HUES48 (cell line): ENCODE results near the gene MUSTN1.
A peak's percentile ranks its signal among the peaks of the same experiment; 100 is the strongest.

Source experiments
- H3K27ac ChIP-seq: one replicate; pipeline ENCODE4 v1.7.0; 2013; ENCODE audit warnings: low read depth, low read length, inconsistent platforms
- H3K27me3 ChIP-seq: 2 replicates; pipeline ENCODE4 v1.6.1; 2013; ENCODE audit warnings: mild to moderate bottlenecking, low read length; ENCODE audit not compliant: control insufficient read depth, insufficient read depth
- H3K36me3 ChIP-seq: 2 replicates; pipeline ENCODE4 v1.6.1; 2013; ENCODE audit warnings: low read length; ENCODE audit not compliant: control insufficient read depth, insufficient read depth
- H3K4me1 ChIP-seq: 2 replicates; pipeline ENCODE4 v1.6.1; 2013; ENCODE audit warnings: mild to moderate bottlenecking, low read length; ENCODE audit not compliant: control insufficient read depth, insufficient read depth
- H3K4me3 ChIP-seq: 2 replicates; pipeline ENCODE4 v1.5.1; 2013; ENCODE audit warnings: mild to moderate bottlenecking, low read depth, low read length
- H3K9ac ChIP-seq: 2 replicates; pipeline ENCODE4 v1.6.1; 2013; ENCODE audit warnings: mild to moderate bottlenecking, low read depth, low read length, moderate library complexity
- H3K9me3 ChIP-seq: 2 replicates; pipeline ENCODE4 v1.6.1; 2013; ENCODE audit warnings: low read length; ENCODE audit not compliant: control insufficient read depth, insufficient read depth

MUSTN1 gene

DNA sequence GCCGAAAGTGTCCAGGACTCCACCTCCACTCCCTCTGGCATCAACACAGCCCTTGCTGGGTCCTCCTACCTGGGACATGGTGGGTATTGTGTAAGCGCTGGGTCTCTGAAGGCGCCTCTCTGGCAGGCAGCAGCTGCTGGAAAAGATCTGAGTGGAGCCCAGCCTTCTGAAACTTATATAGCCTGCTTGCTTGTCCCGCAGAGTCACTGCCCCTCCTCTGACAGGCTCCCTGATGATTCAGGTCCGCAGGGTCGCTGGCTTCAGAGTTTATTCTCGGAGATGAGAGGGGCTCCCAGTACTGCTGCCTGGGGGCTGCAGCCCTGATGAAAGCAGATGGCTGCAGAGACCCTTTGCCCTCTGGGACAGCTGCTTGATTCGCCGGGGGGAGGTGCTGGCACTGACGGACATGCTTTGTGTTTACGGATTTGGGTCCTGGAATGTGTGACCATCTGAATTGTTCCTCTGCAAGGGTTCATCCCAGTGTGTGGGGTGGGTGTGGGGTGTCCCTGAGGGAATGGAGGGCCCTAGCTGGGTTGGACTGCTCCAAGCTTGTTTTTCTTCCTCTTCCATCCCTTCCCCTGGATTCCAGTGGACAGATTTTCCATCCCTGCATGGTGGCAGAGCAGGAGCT lies at the start of gene MUSTN1:
MUSTN1 (minus strand) TSS at position 149 of the 631 bp plus-strand sequence; CDS start at position 78, 71 bp downstream.
- H3K9me3 ChIP-seq: no peaks in the 10 kb centered on the region
- peaks cover 7% of the 10 kb centered on the region; the same call in 1 of the 2 replicates for H3K4me1 ChIP-seq
- H3K4me3 ChIP-seq: no peak within 1 kb of the TSS
- peak within 1 kb of the TSS; percentile 39 for H3K27ac ChIP-seq
- H3K36me3 ChIP-seq: peaks cover 7% of the 10 kb centered on the region; the same call in 1 of the 2 replicates
- H3K27me3 ChIP-seq: no peaks in the 10 kb centered on the region
- H3K9ac ChIP-seq: no peak within 1 kb of the TSS

DNA sequence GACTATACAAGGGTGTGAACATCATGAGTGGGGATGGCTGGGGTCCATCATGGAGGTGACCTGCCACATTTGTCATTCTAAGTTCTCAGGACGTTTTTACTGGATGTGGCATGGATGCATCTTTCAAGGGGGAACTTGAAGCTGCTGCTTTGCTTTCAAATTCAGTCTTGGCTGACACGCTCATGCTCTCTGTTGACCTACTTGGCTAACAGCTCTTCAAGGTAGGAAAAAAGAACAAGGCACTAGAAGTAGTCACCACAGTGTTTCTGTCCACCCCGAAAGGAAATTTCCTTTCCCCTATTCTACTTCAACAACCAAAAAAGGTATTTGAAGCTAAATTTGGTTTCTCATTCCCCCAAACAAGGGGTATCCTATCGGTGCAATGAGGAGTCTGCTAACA lies 47.6 kb upstream of the MUSTN1 start:
- peaks cover 8% of the 10 kb centered on the region; the same call in 1 of the 2 replicates for H3K36me3 ChIP-seq

GRCh38 chr3:52881871-52882270 lies 47.1 kb upstream of the MUSTN1 start:
- Histone ChIP-seq H3K36me3 (peaks cover 8% of the 10 kb centered on the region; the same call in 1 of the 2 replicates), H3K27ac (no peak overlapping the region), H3K27me3 (no peaks in the 10 kb centered on the region), H3K4me1 (no peaks in the 10 kb centered on the region), H3K9ac (no peak overlapping the region), H3K9me3 (no peaks in the 10 kb centered on the region), H3K4me3 (no peak overlapping the region)

More for the DNA sequence above, 47.6 kb upstream of the MUSTN1 start:
- Histone ChIP-seq H3K9ac (no peak overlapping the region), H3K27ac (no peak overlapping the region), H3K4me3 (no peak overlapping the region), H3K27me3 (no peaks in the 10 kb centered on the region), H3K4me1 (no peaks in the 10 kb centered on the region), H3K9me3 (no peaks in the 10 kb centered on the region)

- Histone ChIP-seq H3K9me3 (no peaks in the 10 kb centered on the region), H3K36me3 (peaks cover 7% of the 10 kb centered on the region; the same call in 1 of the 2 replicates), H3K27me3 (no peaks in the 10 kb centered on the region), H3K27ac (no peak overlapping the region), H3K4me3 (no peak overlapping the region), H3K4me1 (peaks cover 4% of the 10 kb centered on the region; the same call in 1 of the 2 replicates), H3K9ac (no peak overlapping the region)
Measured at GRCh38 chr3:52880474-52880873, 45.7 kb upstream of the MUSTN1 start.

- H3K4me3 ChIP-seq: no peak overlapping the region
- H3K4me1 ChIP-seq: peaks cover 5% of the 10 kb centered on the region; the same call in 1 of the 2 replicates
- no peak overlapping the region for H3K9ac ChIP-seq
- H3K9me3 ChIP-seq: no peaks in the 10 kb centered on the region
- H3K27me3 ChIP-seq: no peaks in the 10 kb centered on the region
- no peak overlapping the region for H3K27ac ChIP-seq
- peaks cover 2% of the 10 kb centered on the region; the same call in 1 of the 2 replicates for H3K36me3 ChIP-seq
Measured at GRCh38 chr3:52880047-52880446, 45.2 kb upstream of the MUSTN1 start.

- Histone ChIP-seq H3K4me3 (no peak overlapping the region), H3K36me3 (no peaks in the 10 kb centered on the region), H3K27me3 (no peaks in the 10 kb centered on the region), H3K9ac (no peak overlapping the region), H3K9me3 (no peaks in the 10 kb centered on the region), H3K4me1 (peaks cover 5% of the 10 kb centered on the region; the same call in 1 of the 2 replicates), H3K27ac (no peak overlapping the region)
Measured at GRCh38 chr3:52879581-52879980, 44.8 kb upstream of the MUSTN1 start.

GRCh38 chr3:52879090-52879489 lies 44.3 kb upstream of the MUSTN1 start:
- Histone ChIP-seq H3K4me1 (peaks cover 5% of the 10 kb centered on the region; the same call in 1 of the 2 replicates), H3K9ac (no peak overlapping the region), H3K36me3 (no peaks in the 10 kb centered on the region), H3K27me3 (no peaks in the 10 kb centered on the region), H3K4me3 (no peak overlapping the region), H3K9me3 (no peaks in the 10 kb centered on the region), H3K27ac (no peak overlapping the region)

DNA sequence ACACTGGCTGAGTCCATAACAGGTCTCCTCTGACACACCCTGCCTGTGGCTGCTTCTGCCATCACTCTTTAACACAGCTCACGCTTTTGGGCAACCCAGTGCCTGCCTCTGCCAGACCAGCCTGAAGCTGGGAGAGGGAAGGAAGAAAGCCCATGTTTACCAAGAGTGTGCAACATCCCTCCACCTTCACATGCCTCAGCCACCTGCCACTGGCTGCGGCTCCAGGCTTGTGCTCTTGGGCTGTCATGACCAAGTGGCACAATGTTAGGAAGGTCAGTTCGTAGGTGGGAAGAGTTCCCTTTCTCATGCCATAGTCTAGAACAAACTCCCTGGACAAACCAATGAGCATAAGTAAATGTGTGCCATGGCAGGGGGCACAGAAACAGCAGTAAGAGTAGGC lies 42.3 kb upstream of the MUSTN1 start:
- peaks cover 14% of the 10 kb centered on the region; the same call in 1 of the 2 replicates for H3K4me1 ChIP-seq
- H3K27ac ChIP-seq: no peak overlapping the region
- no peaks in the 10 kb centered on the region for H3K9me3 ChIP-seq
- no peak overlapping the region for H3K4me3 ChIP-seq
- H3K27me3 ChIP-seq: no peaks in the 10 kb centered on the region
- no peak overlapping the region for H3K9ac ChIP-seq
- H3K36me3 ChIP-seq: no peaks in the 10 kb centered on the region

DNA sequence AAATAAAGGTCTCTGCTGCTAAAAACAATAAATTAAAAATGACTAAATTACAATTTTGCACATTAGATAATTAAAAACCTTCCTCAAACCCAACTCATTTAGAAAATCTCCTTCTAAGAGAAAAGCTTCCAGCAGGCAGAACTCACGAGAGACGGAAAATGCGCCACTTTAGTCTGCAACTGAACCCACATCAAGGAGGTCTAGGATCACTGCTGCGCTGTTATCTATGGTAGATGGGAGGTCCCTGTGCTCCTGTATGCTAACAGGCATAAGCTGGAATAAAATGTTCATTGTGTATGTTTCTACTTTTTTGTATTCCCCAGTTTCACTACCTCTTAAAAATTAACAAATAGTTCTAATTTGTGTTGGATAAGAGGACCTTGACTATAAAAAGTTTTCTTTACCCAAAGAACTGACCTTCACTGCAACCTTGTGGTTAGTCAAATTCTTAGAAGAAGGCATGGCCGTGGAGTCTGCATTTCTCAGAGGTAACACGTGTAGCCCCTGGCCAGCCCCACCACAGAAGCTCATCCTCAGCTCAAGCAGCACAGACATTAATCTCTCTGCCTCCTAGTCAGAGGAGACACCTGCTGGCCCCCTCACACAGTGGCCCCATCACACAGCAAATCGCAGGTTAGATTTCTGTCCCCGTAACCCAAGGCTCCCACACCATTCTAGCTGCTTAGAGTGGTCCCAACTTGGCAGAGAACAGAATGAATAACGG lies 40.2 kb upstream of the MUSTN1 start:
- Histone ChIP-seq H3K4me1 (peaks cover 14% of the 10 kb centered on the region; the same call in 1 of the 2 replicates), H3K27me3 (no peaks in the 10 kb centered on the region), H3K4me3 (no peak overlapping the region), H3K9me3 (no peaks in the 10 kb centered on the region), H3K27ac (no peak overlapping the region), H3K36me3 (no peaks in the 10 kb centered on the region), H3K9ac (no peak overlapping the region)

DNA sequence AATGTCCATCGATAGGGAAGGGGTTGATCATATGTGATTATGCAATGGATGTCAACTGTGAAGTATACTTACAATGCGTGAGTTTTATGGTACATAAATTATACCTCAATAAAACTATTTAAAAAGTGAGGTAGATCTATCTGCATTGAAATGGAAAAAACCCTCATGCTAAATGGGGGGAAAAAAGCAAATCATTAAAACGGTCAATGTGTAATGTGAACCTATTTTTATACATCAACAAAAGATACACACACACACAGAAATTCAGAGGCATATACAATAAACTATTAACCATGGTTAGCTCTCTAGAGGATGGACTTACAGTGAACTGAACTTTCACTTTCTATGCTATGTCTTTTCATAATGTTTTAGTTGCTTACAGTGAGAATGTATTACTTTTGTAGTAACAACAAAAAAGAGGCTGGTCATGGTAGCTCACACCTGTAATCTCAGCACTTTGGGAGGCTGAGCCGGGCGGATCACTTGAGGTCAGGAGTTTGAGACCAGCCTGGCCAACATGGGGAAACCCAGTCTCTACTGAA lies 39.4 kb upstream of the MUSTN1 start:
- no peak overlapping the region for H3K9ac ChIP-seq
- H3K36me3 ChIP-seq: no peaks in the 10 kb centered on the region
- H3K27ac ChIP-seq: no peak overlapping the region
- H3K9me3 ChIP-seq: no peaks in the 10 kb centered on the region
- no peak overlapping the region for H3K4me3 ChIP-seq
- H3K4me1 ChIP-seq: peaks cover 14% of the 10 kb centered on the region; the same call in 1 of the 2 replicates
- no peaks in the 10 kb centered on the region for H3K27me3 ChIP-seq
